Measurements from ENCODE around the gene FAM20C. TPM values are rescaled to one million over a fixed set of nuclear protein-coding genes. Genes with fewer than 3 reads are reported as not detected.

FAM20C gene
- total RNA-seq, 2 donors from 2014 or later, result 37.8 to 62.0 TPM

- WGBS, result 79% methylated on average over 24 of the region's 24 CpGs
- TF ChIP-seq POLR2A (IDR thresholded peaks at IDR 0.05) (no peak), POLR2AphosphoS5 (IDR thresholded peaks at IDR 0.05) (no peak), CTCF (IDR thresholded peaks at IDR 0.05) (no peak)
These were observed 24.3 kb downstream of the FAM20C start for GRCh38 chr7:216360-217300.

GRCh38 chr7:217781-218180, 25.4 kb downstream of the FAM20C start:
- DNase-seq (ENCODE audit: low spot score), result no peak
- intact Hi-C loops (cut with DNase I), result no loop called here
- Histone ChIP-seq H3K9me3 (no peaks in the 10 kb centered on the region), H3K36me3 (no peaks in the 10 kb centered on the region), H3K4me3 (no peak overlapping the region), H3K27ac (no peak overlapping the region), H3K27me3 (replicated peaks; ENCODE audit: insufficient read depth) (no peaks in the 10 kb centered on the region), H3K4me1 (replicated peaks) (peaks cover 14% of the 10 kb centered on the region)
- 92% methylated on average over 21 of the region's 21 CpGs for WGBS
- TF ChIP-seq POLR2AphosphoS5 (IDR thresholded peaks at IDR 0.05) (no peak), CTCF (IDR thresholded peaks at IDR 0.05) (no peak), POLR2A (IDR thresholded peaks at IDR 0.05) (no peak)

More at GRCh38 chr7:216360-217300, 24.3 kb downstream of the FAM20C start:
- no peak overlapping the region for H3K4me3 ChIP-seq
- DNase-seq (ENCODE audit: low spot score), result no peak
- H3K9me3 ChIP-seq, result no peaks in the 10 kb centered on the region
- intact Hi-C loops (cut with DNase I), result no loop called here
- no peaks in the 10 kb centered on the region for H3K36me3 ChIP-seq
- no peaks in the 10 kb centered on the region for H3K27me3 ChIP-seq (replicated peaks; ENCODE audit: insufficient read depth)
- H3K27ac ChIP-seq, result no peak overlapping the region
- H3K4me1 ChIP-seq (replicated peaks), result peaks cover 14% of the 10 kb centered on the region

GRCh38 chr7:218316-218715, 25.9 kb downstream of the FAM20C start:
- no peak overlapping the region for H3K27ac ChIP-seq
- no peak overlapping the region for H3K4me3 ChIP-seq
- intact Hi-C loops (cut with DNase I), result no loop called here
- peaks cover 14% of the 10 kb centered on the region for H3K4me1 ChIP-seq (replicated peaks)
- WGBS, result 90% methylated on average over 24 of the region's 24 CpGs
- TF ChIP-seq POLR2A (IDR thresholded peaks at IDR 0.05) (no peak), CTCF (IDR thresholded peaks at IDR 0.05) (no peak), POLR2AphosphoS5 (IDR thresholded peaks at IDR 0.05) (no peak)
- no peaks in the 10 kb centered on the region for H3K27me3 ChIP-seq (replicated peaks; ENCODE audit: insufficient read depth)
- DNase-seq (ENCODE audit: low spot score), result no peak
- no peaks in the 10 kb centered on the region for H3K36me3 ChIP-seq
- no peaks in the 10 kb centered on the region for H3K9me3 ChIP-seq

GRCh38 chr7:218896-219580, 26.7 kb downstream of the FAM20C start:
- H3K36me3 ChIP-seq, result no peaks in the 10 kb centered on the region
- no peaks in the 10 kb centered on the region for H3K9me3 ChIP-seq
- no peak overlapping the region for H3K4me3 ChIP-seq
- intact Hi-C loops (cut with DNase I), result no loop called here
- H3K4me1 ChIP-seq (replicated peaks), result peaks cover 14% of the 10 kb centered on the region
- peak overlapping the region; percentile 19 to 63 for H3K27ac ChIP-seq
- TF ChIP-seq CTCF (IDR thresholded peaks at IDR 0.05) (no peak), POLR2A (IDR thresholded peaks at IDR 0.05) (no peak), POLR2AphosphoS5 (IDR thresholded peaks at IDR 0.05) (no peak)
- no peak for DNase-seq (ENCODE audit: low spot score)
- WGBS, result 95% methylated on average over 28 of the region's 28 CpGs
- no peaks in the 10 kb centered on the region for H3K27me3 ChIP-seq (replicated peaks; ENCODE audit: insufficient read depth)

All from prostate gland (tissue), 2 donors.